HG02588 (cell line): ENCODE measurements around the gene ACE.
A peak's percentile ranks its signal among the peaks of the same experiment; 100 is the strongest.

Source experiments
- ATAC-seq: cut with Tn5 transposase; IDR thresholded peaks from one replicate; pipeline ENCODE4 v1.9.1; 2021; ENCODE audit warnings: mild to moderate bottlenecking, moderate library complexity; ENCODE audit not compliant: unreplicated experiment

Gene ACE

DNA sequence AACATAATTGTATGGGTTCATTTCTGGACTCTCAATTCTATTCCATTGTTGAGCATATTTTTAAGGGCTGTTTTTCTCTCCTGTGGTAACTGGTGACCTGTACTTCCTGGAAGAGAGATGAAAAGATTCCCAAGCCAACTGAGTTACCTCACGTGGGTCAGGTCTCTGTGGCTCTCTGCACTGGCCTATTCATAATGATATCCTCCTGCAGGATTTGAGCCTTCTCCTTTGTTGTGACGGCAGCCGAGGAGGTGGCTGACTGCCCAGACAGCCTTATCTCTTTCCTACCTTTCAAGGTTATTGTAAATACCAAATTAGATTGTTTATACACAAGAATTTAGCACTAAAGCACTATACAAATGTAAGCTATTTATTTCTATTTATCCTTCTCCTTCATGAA lies 2.7 kb upstream of the ACE start:
- ATAC-seq, result no peak

DNA sequence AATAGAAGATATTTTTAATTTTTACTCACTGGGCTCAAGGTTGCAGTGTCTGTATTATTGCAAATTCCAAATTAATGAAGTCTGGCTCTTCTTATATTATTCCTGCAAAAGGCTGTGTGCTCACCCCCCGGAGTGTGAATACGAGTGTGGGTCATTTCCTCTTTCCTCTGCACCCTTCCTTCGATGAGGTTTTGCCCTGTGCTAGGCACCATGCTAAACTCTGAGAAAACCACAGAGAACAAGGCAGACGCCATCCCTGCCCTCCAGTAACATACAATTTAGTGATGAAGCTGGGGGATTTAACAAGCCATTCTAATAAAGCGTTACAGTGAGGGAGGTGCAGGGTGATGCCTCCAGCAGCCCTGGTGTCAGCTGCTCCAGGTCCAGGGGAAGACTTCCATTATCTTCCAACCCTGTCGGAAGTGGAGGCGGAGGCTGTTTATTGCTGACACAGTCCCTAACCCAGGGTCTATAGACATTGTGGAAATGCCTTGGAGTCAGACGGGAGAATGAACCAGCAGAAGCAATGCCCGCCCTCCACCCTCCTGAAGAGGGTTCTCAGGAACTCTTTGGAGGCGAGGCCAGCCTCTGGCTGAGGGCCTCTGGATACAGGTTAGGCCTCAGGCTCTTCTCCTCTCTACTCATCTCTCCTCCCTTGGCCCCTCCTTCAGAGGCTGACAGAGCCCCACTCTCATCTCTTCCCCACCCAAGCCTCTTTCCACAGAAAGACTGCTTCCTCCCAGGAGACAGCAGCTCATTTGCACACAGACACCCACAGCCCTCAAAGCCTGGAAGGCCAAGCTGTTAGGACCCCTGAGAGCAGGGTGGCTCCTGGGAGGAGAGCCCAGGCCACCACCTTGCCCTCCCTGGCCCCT lies 2.0 kb upstream of the ACE start:
- ATAC-seq, result no peak

DNA sequence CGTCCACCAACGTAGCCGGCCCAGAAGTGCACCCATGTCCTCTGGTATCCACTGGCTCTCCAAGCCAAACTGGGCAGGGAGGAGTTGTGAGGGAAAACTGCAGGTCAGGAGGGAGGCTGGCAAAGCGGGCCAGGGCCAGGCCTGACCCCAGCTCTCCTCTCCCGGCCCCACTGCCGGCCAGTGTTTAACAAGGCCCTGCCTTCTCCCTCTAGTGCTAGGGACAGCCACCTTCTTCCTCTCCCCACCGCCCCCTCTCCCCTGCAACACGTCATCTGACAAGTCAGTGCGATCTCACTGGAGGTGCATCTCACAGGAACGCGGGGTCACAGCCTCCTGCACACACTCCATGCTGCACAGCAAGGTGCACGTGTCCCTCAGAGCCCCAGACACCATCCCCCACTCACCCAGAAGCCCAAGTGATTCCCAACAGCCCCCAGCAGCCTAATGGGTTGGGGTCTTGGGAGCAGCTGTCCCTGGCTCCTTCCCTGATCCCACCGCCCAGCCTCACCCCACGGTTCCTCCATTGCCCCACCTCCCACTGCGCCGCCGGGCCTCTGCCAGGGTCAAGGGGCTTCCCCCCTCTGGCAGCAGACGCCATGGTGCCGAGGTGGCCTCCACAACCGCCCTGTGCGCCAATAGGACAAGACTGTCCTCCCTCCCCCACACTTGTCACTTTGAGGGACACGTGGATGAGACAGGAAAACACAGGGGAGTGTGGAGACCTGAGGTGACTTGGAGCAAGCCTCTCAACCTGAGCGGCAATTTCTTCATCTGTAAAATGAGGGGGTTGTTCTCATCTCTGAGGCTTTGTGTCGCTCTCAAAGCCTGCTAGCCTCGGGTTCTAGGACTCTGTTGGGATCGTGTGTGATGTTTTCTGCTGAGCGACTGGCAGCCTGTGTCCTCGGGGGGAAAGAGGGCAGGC lies 1.1 kb upstream of the ACE start:
- no peak for ATAC-seq

DNA sequence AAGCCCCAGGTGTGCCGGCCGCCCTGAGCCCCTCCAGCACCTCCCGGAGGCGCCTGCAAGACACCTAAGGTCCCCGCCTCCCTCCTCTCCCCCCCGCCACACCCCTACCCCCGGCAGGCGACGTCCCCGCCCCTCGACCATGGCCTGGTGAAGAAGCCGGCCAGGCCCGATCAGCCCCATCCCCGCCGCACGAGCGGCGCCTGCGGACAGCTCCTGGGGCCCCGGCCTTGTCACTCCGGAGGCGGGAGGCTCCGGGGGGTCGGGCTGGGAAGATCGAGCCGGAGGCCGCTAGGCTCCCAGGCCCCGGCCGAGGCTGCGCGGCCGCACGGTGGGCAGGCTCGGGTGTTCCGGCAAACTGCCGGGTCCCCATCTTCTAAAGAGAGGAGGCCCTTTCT lies 405 bp upstream of the ACE start:
- ATAC-seq, result no peak

DNA sequence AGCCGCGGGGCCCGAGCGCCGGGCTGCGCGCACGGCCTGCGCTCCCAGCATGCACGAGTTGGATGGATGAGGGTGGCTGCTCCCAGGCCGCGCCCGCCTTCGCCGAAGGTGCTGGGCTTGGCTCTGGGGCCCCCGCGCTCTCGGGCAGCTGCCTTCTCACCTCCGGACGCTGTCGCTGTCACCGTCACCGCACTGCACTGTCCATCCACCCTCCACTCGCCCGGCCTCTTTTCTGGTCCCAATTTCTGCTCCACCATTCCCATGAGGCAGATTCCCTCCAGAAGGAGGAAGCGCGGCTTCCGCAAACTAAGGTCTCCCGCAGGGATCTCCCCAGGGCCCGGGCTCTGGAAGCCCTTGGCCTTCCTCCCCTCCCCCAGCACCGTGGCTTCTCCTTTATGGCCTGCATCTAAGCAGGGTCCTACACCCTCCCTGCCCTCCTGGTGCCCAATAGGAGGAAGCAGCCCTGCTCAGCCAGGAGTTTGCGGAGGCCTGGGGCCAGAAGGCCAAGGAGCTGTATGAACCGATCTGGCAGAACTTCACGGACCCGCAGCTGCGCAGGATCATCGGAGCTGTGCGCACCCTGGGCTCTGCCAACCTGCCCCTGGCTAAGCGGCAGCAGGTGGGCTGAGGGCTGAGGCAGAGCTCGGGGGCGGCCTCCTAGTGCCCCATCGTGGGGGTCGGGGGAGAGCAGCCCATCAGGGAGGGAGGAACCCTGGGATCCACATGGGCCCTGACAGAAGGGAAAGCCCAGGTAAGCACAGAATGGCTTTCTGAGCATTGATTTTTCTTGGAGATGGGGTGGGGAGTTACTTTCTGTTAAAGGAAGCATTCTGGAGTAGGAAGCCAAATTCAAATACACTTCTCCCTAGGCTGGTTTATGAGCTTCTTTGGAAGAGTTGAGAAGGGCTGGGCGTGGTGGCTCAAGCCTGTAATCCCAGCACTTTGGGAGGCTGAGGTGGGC lies 899 bp downstream of the ACE start:
- no peak for ATAC-seq

DNA sequence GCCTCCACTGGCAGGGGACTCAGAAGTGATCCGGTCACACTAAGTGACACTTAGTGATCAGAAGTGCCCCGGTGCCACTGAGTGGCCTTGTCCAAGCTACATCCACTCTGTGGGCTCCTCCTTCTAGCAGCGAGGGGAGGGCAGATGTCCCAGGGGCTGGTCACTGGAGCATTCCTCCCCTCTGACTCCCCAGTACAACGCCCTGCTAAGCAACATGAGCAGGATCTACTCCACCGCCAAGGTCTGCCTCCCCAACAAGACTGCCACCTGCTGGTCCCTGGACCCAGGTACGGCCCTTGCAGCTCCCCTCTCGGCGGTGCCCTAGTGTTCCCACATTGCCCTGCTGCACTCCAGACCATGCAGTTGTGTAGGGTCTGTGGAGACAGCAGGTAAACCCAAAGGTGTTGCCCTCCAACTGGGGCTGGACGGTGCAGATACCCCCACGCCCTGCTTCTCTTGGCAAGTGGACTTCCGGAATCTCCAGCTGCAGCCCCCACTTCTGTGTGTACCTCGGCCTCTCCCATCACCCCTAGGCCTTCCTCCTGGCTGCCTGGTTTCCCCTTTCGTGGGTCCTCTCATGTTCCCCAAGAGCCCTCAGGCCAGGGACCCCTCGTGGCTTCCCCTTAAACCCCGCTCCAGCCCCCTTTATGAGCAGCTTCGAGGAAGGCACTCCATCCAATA lies 2.1 kb downstream of the ACE start:
- peak; percentile 64 for ATAC-seq

DNA sequence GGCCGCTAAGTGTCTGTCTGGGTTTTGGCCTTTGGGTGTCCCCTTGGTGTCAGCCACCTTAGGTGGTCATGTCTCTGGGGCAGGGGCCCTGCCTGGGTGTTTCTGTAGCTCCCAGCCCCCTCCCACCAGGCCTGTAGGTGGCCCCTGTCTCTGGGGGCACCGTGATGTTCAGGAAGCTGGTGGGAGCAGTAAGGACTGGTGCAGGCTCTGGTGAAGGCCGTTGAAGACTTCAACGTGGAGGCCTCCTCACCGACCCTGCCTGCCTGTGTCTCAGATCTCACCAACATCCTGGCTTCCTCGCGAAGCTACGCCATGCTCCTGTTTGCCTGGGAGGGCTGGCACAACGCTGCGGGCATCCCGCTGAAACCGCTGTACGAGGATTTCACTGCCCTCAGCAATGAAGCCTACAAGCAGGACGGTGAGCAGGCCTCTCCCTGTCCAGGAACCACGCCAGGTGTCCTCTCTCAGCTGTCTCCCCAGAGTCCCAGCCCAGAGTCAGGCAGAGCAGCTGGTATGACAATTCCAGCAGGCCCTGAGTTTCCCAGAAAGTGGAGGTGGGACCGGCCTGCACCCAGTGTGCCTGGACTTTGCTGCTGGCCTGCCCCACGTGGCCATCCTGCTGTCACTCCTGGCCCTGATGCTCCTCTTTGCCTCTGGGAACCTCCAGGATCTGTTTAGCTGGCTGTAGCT lies 2.8 kb downstream of the ACE start:
- no peak for ATAC-seq

DNA sequence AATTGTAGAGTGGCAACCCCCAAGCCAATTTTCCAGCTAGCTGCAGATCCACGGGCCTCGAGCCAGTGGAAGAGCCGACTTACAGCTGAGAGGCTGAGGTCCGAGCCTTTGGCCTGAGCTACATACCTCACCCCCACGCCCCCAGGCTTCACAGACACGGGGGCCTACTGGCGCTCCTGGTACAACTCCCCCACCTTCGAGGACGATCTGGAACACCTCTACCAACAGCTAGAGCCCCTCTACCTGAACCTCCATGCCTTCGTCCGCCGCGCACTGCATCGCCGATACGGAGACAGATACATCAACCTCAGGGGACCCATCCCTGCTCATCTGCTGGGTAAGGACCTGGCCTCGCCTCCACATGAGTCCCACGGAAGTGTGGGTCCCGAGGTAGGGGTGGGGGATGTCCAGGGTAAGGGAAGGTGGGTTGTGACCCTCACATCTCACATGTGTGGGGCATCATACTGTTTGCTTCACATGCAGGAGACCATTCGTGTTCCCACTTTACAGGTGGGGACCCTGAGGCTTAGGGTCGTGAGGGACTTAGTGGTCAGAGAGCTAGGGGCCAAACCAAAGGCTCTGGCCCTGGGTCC lies 3.4 kb downstream of the ACE start:
- no peak for ATAC-seq

DNA sequence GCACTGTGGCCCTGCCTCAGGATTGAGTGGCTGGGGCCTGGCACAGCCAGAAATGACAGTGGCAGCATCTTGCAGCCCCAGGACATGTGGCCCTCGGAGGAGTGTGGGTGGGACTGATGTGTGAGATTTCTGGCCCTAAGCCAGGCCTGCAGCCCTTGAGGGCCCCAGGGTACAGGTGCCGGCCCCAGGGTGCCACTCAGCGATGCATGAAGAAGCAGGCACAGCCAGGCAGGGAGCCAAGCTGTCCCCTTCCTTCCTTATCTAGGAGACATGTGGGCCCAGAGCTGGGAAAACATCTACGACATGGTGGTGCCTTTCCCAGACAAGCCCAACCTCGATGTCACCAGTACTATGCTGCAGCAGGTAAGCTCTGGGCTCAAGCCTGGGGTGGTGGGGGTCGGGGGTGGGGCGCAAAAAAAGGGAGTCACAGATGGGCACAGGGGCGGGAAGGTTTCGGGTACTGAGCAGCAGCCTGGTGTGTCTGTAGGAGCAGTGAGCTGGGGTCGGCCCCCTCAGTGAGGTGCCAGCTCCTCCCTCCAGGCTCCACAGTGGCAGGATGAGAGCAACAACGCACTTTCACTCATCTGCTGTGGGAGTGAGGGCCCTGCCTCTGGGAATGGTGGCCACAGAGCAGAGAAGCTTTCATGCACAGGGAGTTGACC lies 4.1 kb downstream of the ACE start:
- ATAC-seq, result no peak

DNA sequence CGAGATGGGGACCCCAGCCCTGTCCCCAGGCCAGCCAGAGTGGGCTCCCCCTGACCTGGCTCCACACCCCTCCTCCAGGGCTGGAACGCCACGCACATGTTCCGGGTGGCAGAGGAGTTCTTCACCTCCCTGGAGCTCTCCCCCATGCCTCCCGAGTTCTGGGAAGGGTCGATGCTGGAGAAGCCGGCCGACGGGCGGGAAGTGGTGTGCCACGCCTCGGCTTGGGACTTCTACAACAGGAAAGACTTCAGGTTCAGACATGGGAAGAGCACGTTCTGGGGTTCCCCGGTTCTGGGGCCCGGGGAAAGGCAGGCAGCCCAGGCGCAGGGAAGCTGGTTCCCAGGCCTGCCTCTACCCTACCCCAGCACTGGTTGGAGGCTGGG lies 4.6 kb downstream of the ACE start:
- ATAC-seq, result no peak

DNA sequence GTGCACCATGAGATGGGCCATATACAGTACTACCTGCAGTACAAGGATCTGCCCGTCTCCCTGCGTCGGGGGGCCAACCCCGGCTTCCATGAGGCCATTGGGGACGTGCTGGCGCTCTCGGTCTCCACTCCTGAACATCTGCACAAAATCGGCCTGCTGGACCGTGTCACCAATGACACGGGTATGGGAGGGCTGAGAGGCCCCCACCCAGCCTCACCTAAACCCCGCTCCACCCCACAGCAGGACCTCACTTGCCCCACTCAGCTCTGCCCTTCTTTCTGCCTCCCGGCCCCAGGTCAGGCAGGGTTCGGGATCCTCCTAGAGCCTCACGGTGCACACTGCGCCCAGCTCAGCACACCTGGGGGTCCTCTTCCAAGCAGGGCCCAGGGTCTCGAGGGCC lies 5.6 kb downstream of the ACE start:
- no peak for ATAC-seq

DNA sequence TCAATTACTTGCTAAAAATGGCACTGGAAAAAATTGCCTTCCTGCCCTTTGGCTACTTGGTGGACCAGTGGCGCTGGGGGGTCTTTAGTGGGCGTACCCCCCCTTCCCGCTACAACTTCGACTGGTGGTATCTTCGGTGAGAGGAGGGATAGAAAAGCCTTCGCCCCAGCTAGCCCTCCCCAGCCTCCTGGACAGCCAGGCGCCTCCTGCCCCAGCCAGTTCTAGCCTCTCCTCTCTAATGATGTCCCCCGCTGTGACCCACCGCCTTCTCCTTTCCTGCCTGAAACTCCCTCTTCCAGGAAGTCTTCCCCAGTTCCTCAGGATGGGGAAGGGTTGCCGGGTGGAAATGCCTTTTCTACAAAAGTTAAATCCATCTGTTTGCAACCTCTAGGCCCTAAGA lies 6.2 kb downstream of the ACE start:
- ATAC-seq, result no peak

DNA sequence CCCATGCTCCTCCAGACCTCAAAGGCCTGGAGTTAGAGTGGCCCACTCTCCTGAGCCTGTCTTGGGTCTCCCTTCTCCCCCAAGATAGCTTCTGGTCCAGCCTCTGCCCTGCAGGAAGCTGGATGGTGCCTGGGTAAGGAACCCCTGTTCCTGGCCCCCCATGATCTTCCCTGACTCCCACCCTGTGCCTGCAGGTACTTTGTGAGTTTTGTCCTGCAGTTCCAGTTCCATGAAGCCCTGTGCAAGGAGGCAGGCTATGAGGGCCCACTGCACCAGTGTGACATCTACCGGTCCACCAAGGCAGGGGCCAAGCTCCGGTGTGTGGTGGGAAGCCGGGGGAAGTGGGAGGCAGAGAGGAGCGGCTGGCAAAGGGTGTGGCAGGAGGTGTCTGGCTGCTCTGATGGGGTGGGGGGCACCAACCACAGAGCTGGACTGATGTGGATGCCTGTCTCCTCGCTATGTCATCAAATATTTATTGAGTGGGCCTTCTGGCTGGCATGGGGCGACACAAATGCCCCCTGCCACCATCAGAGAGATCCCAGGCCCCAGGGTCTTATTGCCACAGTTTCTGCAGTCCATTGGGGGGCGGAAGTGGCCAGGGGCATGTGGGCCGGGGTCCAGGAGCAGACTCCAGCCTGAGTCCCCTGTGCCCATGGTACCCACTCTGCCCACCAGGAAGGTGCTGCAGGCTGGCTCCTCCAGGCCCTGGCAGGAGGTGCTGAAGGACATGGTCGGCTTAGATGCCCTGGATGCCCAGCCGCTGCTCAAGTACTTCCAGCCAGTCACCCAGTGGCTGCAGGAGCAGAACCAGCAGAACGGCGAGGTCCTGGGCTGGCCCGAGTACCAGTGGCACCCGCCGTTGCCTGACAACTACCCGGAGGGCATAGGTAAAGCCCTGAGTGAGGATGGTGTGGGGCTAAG lies 7.1 kb downstream of the ACE start:
- no peak for ATAC-seq

DNA sequence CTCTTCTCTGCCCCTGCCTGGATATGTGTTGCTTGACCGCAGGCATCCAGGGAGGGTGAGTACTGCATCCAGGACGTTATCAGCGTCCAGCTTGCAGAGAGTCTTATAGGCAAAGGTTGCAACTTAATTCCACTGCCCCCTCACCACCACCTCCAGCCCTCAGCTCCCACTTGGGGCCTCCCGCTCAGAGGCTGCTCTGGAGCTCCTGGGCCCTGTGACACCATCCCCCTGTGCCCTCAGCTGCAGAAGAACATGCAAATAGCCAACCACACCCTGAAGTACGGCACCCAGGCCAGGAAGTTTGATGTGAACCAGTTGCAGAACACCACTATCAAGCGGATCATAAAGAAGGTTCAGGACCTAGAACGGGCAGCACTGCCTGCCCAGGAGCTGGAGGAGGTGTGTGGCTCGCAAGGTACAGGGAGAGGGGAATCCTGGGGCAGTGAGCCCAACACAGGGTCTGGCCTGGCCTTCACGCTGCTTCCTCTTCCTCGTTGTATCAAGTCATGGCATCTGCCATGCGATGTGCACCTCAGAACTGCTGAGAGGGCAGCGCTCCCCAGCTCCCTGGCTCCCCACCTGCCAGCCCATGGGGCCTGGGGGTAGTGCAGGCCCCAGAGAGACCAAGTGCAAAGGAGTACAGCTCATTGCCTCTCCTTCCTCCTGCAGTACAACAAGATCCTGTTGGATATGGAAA lies 9.6 kb downstream of the ACE start:
- no peak for ATAC-seq

DNA sequence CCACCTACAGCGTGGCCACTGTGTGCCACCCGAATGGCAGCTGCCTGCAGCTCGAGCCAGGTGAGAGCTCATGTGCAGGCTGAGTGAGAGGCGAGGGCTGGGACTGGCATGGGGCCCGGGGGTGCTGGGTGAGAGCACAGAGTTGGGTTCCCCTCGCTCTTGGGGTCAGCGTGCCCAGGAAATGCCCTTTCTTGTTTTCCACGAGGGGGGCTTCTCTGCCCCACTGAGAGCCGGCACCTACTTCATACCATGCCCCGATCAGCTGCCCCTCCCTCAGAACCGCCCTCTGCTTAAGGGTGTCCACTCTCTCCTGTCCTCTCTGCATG lies 10.1 kb downstream of the ACE start:
- no peak for ATAC-seq

DNA sequence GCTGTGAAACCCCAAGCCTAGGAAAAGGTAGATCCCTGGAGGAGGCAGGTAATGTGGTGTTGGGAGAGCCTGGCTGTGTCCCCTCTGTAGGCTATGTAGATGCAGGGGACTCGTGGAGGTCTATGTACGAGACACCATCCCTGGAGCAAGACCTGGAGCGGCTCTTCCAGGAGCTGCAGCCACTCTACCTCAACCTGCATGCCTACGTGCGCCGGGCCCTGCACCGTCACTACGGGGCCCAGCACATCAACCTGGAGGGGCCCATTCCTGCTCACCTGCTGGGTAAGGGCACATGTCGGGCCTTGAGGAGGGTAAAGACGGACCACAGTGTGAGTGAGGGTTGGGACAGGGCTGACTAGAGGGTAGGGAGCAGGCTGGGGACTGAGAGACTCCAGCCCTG lies 12.0 kb downstream of the ACE start:
- ATAC-seq, result no peak

DNA sequence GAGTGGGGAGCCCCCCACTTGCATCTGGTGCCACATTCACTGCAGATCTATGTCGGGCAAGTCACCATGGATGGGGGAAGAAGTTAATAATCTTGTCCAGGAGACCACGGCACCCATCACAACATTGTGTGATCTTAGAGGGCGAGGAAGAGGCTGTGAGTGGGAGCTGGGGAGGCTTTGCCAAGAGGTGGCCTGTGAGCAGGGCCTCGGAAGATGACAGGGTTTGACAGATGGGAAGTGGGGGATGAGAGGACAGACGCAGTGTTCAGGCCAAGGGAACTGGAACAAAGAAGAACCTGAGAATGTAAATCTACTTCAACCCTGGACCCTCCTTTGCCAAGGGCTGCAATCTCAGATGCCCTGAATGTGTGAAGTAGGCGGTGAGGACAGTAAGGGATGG lies 12.4 kb downstream of the ACE start:
- ATAC-seq, result no peak
